Activated naive CD4-positive, alpha-beta T cell treated with anti-CD3 and anti-CD28 coated beads, Interleukin-2, amount 50 U/mL, for 16 hours (primary cell): ENCODE results near the gene MGST2.

Experiments
- DNase-seq: peaks from one replicate; pipeline ENCODE4 v3.0.0-alpha.2; 2020

Gene MGST2

DNA sequence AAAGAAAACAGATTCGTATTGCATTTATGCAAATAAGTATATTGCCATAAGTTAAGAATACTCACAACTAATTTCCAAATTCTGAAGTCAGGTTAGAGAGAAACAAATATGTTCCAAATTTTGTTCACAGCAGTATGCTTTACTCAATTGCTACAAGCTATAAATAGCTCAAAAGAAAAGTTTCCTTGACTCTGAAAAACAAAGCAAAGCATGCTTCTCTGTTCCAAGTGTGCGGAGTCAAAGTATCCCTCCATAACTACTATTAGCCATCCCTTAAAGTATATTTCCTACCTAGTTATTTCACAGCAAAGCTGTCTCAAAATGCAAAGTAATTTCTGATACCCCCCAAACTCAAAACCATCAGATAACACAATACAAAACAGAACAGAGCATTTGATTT, 47.3 kb downstream of the MGST2 start:
- no peak for DNase-seq

GRCh38 chr4:139715746-139716391, 50.2 kb downstream of the MGST2 start:
- DNase-seq: no peak

GRCh38 chr4:139718358-139718757, 52.7 kb downstream of the MGST2 start:
- no peak for DNase-seq

GRCh38 chr4:139718833-139719232, 53.2 kb downstream of the MGST2 start:
- no peak for DNase-seq

DNA sequence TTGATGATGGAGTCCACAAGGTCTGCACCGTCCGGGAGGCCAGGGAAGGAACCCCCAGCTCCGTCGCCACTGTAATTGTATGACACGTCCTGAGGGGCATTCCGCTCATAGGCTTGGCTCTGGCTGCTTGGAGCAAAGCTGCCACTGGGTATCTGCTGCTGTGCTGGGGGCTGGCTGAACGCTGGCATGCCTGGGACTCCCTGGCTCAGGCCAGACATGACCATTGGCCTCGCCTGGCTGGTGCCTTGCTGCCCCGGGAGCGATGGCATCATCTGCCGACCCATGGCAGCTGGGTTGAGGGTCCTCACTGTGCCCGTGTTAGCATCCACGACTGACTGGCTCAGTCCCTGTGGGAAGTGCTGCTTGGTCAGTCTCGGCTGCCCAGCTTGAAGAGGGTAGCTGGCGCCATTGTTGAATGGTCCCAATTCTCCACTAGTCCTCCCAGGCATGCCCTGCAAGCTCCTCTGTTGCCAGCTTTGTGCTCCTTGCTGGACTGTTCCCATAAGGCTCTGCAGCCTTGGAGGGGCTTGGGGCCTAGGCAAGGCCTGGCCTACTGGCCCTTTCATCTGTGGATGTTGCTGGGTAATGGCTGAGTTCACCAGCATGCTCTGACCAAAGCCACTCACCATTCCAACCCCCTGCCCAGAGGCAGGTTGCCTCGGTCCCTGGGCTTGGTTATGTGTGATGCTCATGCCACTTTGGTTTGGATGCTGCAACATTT, 53.9 kb downstream of the MGST2 start:
- no peak for DNase-seq

- DNase-seq: no peak
These were observed 55.2 kb downstream of the MGST2 start for GRCh38 chr4:139720806-139721205.

DNA sequence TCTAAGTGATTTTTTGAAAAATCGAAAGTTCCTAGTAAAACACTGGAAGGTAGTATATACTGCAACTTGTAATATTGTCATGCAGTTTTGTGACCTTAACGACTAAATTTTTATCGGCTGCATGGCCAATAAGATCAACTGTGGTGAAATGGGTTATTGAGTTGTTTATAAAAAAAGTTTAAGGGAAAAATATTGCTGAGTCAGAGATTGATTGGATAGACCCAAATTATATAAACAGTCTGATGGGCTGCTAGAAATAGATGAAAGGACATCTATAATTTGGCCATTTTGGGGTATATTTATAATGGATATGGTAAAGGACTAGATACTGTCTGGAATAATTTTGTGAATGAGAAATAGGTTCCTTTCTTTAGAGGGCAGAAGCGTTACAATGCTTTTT, 56.2 kb downstream of the MGST2 start:
- DNase-seq: no peak

- no peak for DNase-seq
These were observed 59.6 kb downstream of the MGST2 start for GRCh38 chr4:139725236-139725635.

- DNase-seq: no peak
These were observed 61.0 kb downstream of the MGST2 start for GRCh38 chr4:139726615-139727014.

DNA sequence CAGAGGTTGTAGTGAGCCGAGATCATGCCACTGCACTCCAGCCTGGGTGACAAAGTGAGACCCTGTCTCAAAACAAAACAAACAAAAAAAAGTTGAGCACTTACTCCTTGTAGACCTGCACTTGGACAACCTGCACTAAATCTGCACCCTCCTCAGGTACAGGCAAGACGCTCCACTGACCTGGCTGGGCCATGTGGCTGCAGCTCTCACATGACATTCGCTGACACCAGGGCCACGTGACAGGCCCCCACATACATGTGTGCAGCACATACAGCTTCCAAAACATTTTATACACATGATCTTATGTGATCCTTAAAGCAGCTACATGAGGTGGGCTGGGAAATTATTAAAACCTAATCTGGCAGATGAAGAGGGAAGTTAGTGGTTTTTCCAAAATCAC, 62.5 kb downstream of the MGST2 start:
- DNase-seq: no peak

- no peak for DNase-seq
These were observed 63.2 kb downstream of the MGST2 start for GRCh38 chr4:139728840-139729239.

DNA sequence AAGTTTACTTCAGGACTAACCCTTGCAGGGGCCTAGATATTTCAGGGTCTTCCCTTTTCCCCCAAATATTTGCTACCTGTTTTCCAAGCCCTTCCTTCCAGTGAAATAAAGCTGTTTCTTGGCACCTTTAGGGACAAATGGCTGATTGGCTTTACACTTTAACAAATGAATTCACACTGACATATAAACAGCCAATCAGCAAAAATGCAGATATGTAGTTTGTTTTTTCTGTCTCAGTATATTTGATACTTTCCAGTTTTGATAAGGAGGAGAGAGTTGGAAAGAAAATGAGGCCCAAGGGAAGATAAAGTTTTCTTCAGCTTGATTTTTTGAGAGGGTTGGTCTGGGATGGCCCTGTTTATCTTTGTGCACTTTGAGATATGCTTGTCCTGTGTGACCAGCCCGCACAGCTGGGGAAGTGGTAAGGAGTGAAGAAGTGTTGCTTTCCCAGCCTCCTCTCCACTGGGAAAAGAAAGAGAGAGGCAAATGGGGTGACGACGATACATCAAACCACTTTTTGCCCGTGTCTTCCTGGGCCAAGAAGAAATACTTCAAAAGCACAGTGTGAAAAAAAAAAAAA, 67.5 kb downstream of the MGST2 start:
- no peak for DNase-seq

DNA sequence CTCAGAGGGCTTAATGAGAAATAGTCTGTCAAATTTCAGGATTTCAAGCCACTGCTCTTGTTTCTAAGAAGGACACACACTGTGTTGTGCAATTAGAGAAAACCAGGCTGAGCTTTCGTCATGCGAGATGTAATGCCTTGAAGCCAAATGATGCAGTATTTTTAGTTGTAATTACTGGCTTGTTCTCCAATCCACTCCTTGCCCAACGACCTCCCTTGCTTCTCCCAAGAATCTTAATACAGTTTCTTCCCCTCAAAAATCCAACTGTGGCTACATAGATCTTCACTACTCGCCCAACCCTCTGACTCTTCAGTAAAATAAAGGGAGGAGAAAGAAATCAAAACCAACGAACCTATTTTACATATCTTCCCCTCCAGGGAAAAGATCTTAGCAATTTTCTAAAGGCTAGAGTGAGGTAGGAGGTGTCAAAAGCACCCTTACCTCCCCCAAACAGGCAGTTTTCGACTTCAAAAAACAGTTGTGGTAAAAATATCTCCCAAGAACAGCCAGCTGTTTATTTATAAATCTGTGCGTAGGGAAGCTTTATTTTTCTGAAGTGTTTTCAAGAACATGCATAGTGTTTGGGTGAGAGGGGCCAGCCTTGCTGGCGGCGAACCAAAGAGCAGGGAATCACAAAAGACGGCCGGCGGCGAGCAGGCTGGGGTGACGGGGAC, 68.7 kb downstream of the MGST2 start:
- DNase-seq: no peak

GRCh38 chr4:139734875-139735380, 69.3 kb downstream of the MGST2 start:
- DNase-seq: peak; percentile 63

DNA sequence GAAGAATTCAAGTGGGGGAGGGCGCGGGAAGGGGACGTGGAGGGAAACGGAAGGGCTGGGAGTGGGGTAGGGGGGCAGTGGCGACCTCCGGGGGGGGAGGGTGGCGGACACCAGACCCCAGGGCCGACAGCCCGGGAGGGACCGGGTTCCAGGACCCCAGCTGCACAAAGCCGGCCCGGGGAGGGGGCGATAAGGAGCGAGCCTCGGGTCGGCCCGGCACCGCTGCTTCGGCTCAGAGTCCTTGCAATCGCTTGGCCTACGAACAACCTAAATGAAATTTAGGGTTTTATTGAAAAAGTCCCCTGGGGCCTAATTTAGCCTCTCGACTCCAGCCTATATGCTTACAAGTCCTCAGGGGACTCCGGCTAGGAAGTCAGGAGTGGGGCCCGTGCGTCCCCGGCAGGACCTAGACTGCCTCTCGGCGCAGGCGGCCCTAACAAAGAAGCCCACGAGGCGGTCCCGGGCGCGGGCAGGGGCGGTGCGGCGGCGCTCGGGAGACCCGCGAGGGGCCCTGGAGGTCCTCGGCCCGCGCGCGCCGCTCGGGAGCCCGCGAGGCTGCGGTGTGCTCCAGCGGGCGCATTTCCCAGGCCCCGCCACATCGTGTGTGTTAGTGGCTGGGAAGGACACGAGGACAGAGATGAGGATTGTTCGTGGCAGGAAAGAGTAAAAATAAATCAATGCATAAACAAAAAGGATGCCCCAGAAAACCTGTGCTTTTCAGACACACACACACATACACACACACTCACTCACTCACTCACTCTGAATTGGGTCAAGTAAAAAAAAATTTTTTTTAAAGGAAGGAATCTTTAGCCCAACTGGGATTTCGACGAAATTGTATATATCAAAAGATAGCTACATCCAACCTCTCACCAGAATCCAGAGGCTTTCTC, 70.0 kb downstream of the MGST2 start:
- no peak for DNase-seq

DNA sequence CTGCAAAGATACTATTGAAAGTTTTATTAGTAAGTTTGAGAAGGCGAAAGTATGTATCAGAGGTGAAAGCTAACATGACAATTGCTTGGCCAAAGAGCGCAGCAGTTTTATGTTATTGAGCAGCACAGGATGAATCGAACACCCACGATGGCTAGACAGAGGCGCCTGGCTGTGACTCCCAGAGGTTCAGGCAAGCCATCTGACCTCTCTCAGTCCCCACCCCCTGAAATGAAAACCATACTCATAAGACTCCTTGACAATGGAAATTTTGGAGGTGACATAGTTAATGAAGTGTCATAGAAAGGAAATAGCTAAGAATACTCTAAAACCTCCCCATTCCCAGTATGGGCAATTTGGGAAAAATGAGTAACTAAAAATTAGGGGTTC, 70.6 kb downstream of the MGST2 start:
- no peak for DNase-seq

- no peak for DNase-seq
These were observed 71.0 kb downstream of the MGST2 start for GRCh38 chr4:139736661-139737060.

- no peak for DNase-seq
These were observed 73.4 kb downstream of the MGST2 start for GRCh38 chr4:139738846-139739613.

GRCh38 chr4:139740121-139740520, 74.5 kb downstream of the MGST2 start:
- DNase-seq: no peak

- DNase-seq: no peak
These were observed 75.0 kb downstream of the MGST2 start for GRCh38 chr4:139740531-139741041.

GRCh38 chr4:139743027-139743426, 77.4 kb downstream of the MGST2 start:
- DNase-seq: no peak

DNA sequence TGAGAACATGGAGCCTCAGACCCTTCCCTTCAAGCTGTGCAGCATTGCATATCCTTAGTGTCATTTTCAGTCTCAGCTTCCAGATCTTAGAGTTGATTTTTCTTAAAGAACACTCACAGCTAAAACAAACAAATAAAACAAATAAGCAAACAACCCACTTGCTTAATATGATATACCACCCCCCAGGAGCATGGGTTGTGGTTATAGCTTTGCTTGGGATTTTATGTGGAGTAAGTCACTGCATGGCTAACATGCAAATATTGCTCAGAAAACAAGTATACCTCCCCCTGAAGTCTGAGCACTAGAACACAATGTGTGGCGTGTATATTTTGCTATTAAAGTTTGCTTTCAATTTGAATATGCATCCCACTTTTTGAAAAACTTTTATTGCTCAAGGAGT, 78.6 kb downstream of the MGST2 start:
- DNase-seq: no peak
